GM23338 (cell line): Measurements from ENCODE around the gene PARVB.

Experiments
- CTCF ChIP-seq, 2 experiments: fragments of 200-600 bp in 1 of 2; sonication (generic) in 1 of 2; conservative IDR thresholded peaks; 2 replicates each; pipeline versions ENCODE4 v1.5.1 to v1.6.1; 2016 to 2017; ENCODE audit warnings: antibody characterized with exemption in 2 of 2, low read depth in 2 of 2, mild to moderate bottlenecking in 2 of 2, moderate library complexity in 1 of 2
- EZH2 ChIP-seq: fragments of 200-600 bp; sonication (generic); IDR thresholded peaks from one replicate; pipeline ENCODE4 v1.8.0; 2017; ENCODE audit warnings: antibody characterized with exemption, mild to moderate bottlenecking, low read depth; ENCODE audit not compliant: unreplicated experiment
- JUNB ChIP-seq: IDR thresholded peaks from one replicate; pipeline ENCODE4 v1.6.1; 2016; ENCODE audit warnings: antibody characterized with exemption; ENCODE audit not compliant: unreplicated experiment

GRCh38 chr22:44084044-44084772, 60.1 kb downstream of the PARVB start:
- TF ChIP-seq CTCF (conservative IDR thresholded peaks at IDR 0.05; ENCODE audit: low read depth in 2 of 2) (no peak), EZH2 (no peak), JUNB (no peak)
